ENCODE results near the gene CEBPG.
A peak's percentile ranks its signal among the peaks of the same experiment; 100 is the strongest.

CEBPG gene

DNA sequence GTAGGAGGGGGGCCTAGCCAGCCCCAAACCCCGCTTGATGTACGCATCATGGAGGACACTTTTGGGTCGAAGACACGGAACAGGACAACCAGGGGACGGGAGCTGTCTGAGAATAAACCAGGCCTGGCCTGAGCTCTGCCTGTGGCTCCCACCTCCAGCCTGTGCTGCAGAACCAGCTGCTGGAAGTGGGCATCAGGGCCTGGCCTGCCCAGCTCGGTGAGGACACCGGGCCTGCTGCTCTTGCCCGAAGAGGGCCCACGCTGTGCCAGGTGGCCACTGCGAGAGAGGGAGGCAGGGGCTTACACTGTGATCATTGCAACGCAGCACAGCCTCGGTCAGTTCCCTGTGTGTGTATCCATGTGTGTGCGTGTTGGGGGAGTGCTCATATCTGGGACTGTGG, 34.6 kb downstream of the CEBPG start:
- no peak for DNase-seq

DNA sequence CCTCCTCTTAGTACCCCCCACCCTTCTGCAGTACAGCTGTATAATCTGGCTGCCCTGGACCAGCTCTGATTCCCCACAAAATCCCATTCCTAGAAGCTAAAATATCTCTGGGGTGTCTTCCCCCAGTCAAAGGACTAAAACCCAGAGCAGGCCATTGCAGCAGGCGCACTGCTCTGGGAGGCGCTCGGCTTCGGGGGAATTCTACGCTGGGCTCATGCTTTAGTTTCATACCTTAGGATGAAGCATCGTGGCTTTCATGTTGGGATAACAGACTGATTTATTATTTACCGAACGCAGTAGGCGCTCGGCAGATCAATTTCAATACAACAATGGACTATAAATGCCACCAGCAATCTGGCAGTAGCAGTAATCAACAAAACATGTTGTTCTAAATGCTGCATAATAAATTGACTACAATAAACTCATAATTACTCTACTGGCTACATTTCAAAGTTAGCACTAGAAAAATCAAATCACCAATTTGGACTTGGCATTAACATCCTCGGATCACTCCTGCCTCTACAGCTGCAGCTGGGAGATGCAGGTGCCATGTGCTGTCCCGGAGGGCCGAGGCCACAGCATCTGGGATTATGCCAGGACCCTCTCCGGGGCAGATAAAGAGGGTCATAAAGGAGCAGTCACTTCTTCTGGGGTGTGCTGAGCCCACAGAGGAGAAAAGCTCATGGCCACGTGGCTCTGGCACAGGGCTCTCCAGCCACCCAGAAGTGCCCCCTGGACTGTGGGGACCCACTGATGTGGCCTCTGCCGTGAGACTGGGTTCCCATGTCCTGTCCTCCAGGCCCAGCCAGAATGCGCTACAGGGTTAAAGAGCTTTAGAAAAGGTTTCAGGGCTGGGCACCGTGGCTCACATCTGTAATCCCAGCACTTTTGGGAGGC, 35.3 kb downstream of the CEBPG start:
- no peak for DNase-seq

DNA sequence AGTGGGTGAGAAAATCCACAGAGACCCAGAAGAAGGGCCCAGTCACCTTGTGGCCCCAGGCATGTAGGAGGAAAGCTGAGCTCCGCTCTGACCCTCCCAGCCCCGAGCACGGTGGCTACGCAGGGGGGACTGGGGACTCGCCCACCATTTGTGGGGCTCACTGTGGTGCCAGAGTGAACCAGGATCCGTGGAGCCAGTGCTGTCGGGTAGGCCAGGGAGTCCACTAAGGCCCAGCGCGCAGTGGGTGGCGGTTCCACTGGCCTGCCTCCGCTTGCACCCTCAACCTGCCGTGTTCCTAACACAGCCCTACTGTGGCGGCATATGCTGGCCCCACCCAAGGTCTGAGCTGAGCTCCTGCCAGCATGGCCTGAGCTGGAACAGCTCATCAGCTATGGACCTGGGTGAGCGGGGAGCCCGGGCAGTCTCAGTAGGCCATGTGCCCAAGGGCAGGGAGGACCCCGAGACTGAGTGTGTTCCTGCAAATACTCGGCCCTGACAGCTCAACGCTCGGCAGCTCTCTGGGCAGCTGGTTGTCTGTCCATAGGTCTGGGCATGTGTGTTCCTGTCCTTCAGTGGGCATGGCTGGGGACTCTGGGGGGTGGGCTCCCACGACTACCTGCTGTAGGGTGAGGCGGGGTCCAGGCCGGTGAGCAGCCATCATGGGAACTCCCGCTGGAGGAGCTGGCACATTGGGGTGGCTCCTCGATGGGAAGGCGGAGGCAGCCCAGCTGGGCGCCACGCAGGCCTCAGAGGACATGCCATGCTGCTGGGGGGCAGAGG, 36.6 kb downstream of the CEBPG start:
- no peak for DNase-seq

DNA sequence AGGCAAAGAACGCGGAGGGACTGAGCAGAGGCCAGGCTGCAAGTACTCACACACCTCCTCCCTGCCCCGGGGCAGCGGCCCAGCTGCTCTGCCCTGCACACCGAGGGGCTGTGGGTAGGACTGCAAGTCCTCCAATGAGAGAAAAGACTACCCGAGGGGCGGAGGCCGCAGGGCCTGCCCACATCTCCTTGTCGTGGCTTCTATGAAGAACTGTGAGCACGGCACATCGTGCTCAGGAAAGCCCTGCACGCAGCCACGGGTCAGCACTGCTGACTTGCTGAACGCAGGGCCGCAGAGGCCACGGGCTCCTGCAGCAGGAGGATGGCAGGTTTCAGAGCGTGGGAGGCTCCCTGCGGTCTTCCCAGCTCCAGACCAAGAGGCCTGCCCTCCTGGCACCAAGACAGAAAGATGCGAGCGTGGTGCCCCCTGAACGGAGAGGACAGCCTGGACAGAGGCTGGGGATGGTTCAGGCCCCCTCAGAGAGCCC, 37.4 kb downstream of the CEBPG start:
- DNase-seq = no peak

DNA sequence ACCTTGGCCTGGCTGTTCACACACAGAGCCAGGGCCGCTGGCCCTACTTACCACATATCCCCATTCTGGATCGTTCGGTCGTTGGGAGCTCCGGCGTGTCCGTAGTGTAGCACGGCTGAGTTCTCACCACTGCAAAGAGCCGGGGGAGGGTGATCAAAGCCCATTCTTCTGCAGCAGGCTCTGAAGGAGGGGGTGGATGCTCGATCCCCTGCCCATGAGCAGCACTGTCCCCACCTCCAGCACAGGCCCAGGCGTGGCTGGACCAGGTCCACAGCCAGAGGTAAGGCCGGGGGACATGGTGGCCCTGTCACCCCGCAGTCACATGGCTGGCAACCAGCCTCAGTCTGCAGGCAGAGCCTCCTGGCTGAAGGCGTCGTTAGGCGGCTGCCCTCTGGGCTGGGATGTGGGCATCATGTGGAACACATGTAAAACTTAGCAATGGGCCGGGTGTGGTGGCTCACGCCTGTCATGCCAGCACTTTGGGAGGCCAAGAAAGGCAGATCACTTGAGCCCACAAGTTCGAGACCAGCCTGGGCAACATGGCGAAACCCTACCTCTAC, 38.2 kb downstream of the CEBPG start:
- no peak for DNase-seq

DNA sequence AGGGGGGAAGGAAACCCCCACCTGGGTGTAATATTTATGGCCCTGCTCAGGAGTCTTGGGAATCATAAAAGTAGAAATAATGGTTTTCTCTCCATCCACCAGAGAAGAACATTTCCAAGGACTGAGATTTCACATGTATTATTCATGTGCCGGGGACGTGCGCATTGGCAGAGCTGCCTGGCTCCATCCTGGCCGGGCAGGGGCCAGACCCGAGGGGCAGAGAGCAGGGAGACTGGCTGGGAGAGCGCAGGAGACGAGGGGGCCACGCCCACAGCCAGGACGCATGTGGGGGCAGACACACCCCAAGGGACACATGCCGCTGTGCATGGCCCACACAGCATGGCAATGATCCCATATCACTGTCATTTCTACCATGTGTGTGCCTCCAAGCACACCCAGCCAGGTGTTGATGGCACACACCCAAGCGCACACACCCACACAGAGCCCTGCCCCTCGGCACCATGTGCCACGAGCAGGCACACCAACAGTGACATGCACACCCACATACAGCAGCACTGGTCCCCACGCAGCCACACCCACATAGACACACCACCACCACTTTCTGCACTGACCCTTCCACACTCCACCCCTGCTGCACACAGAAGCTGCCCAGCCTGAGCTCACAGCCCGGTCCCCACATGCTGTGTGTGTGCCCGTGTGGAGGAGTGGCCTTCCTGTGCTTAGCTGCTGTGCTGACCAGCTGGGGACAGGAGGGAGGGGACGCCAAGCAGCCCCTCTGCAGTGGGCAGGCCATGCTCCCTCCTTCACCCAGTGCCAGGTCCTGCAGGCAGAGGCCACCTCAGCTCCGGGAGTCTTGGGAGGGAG, 39.3 kb downstream of the CEBPG start:
- DNase-seq = no peak

DNA sequence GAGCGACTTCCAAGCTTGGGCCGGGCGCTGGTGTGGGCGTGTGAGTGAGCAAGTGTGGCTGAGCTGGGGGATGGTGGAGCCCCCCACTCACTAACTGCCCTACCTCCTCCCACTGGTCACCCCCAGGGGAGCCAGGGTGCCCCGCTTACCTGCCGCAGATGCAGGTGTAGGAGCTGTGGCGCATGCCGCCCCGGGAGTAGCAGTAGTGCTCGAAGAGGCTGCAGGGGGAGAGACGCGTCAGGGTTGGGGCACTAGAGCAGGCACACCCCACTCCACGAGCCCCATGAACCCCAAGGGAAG, 39.9 kb downstream of the CEBPG start:
- DNase-seq = no peak

DNA sequence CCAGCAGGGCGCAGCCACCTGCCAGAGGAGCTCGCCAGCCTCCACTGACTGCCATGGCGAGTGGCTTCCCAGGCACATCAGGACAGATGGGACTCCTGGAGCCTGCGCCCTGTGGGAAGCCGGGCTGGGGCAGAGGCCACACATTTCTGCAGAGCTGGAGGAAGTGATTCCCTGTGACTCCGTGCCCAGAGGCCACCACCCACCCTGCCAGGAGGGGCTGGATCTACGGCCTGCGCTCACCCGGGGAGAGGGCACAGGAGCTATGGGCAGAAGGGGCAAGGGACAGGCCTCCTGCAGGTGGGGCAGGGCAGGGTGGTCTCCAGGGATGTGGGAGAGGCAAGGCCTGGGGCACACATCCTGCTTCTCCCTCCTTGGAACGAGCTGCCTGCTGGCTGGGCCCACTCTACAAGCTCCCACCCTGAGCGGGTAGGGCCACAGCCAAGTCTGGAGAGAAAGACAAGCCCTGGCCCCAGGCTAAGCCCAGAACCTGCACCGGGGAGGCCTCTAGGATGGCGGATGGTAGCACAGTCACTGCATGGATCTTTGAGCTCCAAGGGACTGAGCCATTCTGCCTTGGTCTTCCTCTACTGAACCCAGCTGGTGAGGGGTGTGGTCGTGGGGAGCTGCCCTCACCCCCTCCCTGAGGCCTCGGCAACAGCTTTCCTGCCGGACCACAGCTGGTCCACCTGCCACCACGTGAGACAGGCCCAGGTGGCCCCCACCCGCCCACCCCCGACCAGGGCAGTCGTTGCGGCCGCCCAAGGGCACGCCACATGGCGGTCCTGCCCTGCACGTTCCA, 40.6 kb downstream of the CEBPG start:
- DNase-seq = no peak

DNA sequence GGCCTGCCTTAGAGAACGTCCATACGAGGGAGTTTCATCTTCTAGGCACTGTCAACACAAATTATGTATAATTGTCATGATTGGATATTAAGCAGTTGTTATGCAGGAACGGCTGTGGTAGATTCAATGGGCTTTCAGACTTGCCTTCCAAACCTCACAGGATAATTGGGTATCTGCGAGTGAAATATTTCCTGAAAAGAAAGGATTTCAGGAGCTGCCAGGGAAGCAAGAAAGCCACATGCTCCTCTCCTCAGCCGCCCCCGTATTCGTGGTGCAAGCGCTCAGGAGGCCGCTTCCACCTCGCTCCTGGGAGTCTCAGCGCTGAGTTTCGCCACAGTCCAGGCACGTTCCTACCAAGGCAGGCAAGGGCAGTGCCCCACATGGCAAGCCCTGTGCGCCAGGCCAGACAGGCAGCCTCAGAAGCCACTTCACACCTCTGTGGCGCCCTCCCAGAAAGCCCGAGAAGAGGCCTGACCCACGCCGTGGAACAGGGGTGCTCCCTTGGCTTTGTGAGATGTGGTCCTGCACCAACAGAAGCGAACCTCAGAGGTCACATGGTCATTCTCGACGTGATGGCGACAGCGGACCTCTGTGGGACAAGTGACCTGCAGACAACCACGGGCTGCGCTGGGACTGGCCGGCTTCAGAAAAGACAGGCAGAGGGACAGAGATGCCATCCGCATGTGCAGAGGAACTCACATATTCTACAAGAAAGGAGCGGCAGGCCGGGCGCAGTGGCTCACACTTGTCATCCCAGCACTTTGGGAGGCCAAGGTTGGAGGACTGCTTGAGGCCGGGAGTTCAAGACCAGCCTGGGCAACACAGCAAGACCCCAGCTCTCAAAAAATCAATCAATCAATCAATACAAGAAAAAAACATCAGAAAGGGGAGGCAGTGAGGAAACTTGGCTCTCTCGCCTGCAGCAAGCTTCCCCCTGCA, 41.4 kb downstream of the CEBPG start:
- no peak for DNase-seq

DNA sequence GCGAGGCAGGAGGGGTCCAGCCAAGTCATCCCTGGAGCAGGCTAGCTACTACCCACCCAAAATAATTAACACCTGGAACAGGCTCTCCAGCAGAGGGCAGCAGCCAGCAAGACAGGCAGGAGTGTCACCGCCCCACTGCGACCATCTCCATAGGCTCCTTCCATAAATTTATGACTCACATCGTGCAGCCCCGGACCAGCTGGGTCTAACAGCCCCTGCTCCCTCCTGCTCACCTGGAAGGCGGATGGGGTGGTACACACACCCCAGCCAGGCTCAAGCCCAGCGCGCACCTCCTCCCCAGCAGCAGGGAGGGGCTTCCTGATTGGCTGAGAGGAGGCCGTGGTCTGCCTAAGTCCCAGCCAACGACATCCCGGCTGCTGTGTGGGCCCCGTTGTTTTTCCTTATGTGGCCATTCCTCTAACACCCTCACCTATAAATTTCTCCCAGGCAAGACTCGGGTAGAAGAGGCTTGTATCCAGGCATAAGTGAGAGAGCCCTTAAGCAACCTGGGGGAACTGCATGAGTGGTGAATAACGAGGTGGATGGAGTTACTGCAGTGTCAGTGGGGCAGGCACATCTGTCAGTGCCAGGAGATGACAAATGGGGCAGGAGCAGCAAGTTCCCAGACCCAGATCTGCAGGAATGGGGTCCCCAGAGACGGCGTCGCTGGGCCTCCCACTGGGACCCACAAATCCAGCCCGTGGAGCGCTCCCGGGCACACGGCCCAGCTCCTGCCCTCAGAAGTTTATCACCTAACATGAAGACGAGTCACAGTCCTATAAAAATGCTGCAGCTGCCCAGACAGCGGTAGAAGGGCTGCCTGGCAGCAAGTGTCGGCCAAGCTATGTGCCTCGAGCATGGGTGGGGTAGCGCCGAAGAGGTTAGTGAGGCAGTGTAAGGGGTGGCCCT, 43.1 kb downstream of the CEBPG start:
- DNase-seq = peak; percentile 72 to 77

DNA sequence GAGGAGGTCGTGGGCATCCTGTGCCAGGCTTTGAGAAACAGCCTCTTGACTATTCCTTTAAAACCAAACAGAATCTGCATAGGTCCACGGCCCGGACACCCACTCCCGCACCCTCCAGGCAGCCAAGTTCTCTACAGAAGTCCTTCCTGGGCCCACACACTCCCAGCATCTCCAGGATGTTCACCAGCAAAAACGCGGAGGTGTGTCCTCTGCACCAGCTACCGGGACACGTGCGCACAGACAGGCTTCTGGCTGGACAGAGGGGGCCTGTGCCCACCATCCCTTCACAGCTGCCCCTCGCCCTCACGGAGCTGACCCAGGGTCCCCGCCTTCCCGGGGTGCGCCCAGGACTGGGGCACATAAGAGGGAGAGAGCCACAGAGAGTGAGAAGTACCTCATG, 44.2 kb downstream of the CEBPG start:
- no peak for DNase-seq

DNA sequence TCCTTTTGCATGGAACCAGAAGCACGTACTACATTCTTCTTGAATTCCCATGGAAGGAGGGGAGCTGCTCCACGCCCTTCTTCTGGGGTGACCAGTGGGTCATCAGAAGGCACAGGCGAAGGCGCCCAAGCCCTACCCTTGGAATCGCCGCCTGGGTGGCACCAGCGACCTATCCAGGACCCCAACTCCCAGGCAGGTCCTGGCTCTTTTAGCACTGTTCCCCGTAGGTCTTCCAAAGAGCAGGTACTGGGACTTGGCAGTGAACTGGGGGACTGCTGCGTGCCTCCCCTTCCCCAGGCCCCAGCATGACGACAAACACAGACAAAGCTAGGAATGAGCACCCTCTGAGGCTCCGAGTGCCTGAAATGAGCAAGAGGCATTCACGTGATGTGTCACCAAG, 45.0 kb downstream of the CEBPG start:
- no peak for DNase-seq

DNA sequence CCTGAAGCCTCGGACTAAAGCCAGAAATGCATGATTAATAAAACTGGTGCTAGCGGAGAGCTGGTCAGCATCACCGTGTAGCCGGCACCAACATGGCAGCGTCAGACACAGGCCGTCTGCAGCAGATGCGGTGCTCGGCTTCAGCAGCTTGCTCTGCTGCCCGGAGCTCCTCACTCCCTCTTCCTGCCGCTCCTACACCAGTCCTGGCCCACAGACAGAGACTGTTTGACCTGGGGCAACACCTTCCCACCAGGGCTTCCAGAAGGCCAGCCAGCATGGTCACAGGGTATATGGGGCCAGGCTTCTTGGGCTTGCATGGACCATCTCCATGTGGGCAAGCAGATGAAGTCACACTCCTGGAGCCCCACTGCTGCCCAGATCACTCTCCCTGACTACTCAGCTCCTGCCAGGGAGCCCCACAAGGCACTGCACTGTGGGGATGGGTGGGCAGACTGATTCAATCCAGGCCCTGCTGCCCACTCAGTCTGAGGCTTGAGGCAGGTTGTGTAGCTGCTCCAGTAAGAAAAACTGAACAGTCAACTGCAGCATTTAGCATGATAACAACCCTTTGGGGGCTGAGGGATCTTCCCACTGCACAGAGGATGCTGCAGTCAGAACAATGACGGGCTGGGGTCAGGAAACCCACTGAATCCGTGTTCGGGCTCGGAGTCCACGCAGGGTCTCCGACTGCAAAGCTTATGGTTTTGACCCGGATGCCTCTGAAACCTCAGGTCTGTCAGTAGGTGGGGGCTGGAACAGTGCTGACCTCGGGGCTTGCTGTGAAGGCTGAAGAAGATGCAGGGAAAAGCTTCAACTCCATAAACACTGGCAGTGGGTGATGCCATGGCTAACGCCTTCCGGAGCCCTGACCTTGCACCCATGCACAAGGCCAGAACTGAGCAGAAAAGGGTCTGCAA, 45.6 kb downstream of the CEBPG start:
- no peak for DNase-seq

DNA sequence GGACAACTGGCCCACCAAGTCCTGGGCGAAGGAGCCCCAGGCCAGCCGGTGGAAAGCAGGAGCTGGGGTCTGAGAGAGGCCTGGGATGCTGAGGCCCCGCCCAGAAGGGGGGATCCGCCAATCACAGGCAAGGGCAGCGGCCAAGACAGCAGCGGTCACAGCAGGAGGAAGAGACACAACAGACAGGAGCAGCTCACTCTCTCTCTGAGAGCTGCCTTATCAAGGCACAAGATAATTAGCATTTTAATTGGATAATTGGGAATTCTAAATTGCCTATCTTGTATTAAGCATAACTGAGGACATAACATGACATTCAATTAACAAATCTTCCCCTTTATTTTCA, 46.2 kb downstream of the CEBPG start:
- DNase-seq = no peak

DNA sequence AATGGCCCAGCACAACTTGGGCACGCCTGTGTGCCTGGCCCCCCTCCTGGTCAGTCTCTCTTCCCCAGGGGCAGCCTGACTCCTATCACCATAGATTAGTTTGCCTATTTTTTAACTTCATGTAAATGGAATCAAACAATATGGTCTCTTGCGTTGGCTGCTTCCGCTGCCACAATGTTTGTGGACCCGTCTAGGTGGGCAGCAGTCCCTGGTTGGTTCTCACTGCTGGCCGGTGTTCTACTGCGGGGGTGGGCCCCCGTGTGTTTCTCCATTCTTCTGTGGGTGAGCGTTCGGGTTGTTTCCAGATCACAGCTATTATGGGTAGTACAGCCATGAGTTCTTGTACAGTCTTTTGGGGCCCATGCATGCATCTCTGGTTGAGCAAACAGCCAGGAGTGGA, 47.3 kb downstream of the CEBPG start:
- DNase-seq = no peak

DNA sequence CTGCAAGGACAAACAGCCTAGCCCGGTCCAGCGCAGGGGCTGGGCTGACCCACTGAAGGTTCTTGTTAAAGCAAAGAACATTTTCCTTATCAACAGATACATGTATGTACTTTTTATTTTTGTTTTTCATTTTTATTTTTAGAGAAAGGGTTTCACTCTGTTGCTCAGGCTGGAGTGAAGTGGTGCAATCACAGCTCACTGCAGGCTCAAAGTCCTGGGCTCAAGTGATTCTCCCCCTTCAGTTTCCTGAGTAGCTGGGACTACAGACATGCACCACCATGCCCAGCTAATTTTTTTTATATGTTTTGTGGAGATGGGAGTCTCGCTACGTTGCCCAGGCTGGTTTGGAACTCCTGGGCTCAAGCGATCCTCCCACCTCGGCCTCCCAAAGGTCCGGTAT, 47.9 kb downstream of the CEBPG start:
- DNase-seq = no peak

DNA sequence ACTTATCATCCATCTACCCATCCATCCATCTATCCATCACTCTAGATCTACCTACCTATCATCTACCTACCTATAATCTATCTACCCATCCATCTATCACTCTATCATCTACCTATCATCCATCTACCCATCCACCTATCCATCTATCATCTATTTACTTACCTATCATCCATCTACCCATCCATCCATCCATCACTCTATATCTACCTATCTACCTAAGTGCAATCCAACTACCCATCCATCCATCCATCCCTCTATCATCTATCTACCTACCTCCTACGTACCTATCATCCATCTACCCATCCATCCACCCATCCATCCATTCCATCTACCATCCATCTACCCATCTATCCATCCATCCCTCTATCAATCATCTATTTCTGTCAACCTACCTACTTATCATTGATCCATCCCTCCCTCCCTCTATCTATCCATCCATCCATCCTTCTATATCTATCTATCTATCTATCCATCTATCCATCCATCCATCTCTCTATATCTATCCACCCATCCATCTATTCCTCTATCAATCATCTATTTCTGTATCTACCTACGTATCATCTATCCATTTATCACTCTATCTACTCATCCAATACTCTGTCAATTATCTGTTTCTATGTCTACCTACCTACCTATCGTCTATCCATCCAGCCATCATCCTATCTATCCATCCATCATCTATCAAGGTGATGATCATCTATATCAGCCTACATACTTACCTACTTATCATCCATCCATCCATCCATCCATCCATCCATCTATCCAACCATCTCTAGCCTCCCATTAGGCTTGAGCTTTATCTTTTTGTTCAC, 49.1 kb downstream of the CEBPG start:
- no peak for DNase-seq

DNA sequence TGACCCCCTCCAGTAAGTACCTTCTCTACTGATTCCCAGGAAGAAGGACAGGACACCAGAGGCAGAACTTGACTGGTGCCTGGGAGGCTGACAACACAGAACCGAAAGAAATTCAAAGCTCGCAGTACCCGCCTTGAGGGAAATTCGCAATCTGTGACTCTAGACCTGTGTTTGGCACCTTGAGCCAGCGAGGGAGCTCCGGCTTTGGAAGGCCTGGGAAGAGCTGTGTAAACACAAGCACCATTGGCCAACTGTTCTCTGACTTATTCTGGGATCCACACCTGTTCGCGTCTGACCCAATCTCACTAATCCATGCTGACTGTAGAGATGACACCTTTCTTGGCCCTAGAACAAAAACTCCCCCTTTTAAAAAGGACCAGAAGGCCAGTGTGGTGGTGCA, 50.7 kb downstream of the CEBPG start:
- DNase-seq = no peak
